G401.6 (cell line): ENCODE measurements around the gene RAI1.

Experiments
- FAIRE-seq: peaks from 2 replicates; lab custom pipeline; 2012; peaks lifted over from hg19 to GRCh38; lab: Jason Lieb, UNC

Gene RAI1

GRCh38 chr17:17819561-17819995, 138.3 kb downstream of the RAI1 start:
- FAIRE-seq, result no peak

DNA sequence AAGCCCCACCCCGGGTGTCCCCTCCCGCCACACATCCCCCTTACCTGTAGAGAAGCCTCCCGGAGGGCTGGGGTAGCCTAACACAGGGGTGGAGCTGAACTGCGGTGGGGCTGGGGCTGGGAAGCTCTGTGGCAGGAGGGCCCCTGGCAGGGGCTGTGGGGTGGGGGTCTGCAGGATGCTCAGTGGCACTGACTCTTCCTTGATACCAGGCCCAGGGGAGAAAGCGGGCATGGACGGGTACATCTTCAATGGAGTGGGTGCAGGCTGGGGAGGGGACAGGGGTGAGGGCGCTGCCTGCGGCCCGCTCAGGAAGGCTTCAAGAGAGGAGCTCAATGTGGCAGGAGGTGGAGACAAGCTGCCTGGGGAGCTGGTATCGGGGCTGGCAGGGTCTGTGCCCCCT, 138.8 kb downstream of the RAI1 start:
- FAIRE-seq, result no peak

- FAIRE-seq, result no peak
Measured at GRCh38 chr17:17820463-17821158, 139.4 kb downstream of the RAI1 start.

DNA sequence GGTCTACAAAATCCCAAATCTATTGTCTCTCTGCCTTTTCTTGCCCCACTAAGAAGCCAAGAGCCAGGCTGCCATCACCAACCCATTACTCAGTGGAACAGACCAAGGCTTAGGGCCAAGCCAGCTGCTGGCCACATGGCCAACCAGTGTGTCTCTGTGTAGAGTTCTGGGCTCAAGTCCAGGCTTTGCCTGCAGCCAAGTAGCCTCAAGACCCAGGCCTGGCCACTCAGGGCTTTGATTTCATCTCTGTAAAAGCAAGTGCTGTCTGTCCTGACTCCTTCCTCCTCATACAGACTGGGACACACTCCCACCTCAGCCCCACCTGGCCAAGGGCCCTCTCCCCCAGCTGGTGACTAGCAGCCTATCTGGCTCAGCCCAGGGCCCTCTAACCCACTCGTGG, 140.9 kb downstream of the RAI1 start:
- FAIRE-seq, result no peak

- FAIRE-seq, result no peak
Measured at GRCh38 chr17:17822616-17823015, 141.4 kb downstream of the RAI1 start.

GRCh38 chr17:17823433-17824118, 142.3 kb downstream of the RAI1 start:
- no peak for FAIRE-seq

DNA sequence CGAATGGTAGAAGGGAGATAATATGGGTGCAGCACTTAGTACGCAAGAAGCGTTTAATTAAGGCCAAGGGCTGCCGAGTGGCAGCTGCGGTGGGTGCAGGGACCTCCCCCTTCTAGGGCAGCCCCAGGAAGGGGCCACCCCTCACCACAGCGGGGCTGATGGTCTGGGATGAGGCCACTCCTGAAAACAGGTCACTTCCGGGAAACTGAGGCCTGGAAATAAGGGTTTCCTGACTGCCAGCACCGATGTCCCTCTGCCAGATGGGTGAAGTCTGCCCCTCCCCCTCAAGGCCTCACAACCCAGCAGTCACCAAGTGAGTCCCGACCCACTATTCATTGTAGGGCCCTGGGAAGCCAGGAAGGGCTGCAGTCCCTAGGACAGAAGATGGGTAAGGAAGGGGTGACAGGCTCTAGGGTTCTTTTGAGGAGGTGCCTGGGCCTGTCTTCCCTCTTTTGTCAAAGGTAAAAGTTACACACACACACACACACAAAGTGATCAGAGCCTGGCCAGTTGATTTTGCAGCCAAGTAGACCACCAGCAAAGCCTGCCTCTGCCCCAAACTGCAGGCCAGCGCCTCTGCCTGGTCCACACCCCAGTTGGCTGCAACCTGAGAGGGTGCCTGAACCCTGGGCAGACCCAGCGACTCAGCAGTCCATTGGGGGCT, 143.0 kb downstream of the RAI1 start:
- FAIRE-seq, result no peak

- no peak for FAIRE-seq
Measured at GRCh38 chr17:17824783-17825614, 143.7 kb downstream of the RAI1 start.

DNA sequence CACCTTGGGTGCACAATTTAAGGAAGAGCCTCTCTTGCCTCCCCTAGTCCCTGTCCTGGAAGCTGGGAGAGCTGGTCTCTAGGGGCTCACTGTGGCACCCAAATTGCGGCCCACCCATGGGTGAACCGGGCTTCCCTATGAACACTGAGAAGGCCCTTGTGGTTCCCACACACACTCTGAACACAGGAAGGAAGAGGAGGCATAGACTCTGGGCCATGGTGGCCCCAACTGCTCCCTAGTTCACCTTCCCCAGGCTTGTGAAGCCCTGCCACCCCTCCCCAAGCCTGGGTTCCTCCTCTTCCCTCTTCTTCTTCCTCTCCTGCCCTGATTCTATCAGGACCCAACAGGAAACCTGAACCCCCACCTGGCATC, 145.1 kb downstream of the RAI1 start:
- FAIRE-seq, result no peak

DNA sequence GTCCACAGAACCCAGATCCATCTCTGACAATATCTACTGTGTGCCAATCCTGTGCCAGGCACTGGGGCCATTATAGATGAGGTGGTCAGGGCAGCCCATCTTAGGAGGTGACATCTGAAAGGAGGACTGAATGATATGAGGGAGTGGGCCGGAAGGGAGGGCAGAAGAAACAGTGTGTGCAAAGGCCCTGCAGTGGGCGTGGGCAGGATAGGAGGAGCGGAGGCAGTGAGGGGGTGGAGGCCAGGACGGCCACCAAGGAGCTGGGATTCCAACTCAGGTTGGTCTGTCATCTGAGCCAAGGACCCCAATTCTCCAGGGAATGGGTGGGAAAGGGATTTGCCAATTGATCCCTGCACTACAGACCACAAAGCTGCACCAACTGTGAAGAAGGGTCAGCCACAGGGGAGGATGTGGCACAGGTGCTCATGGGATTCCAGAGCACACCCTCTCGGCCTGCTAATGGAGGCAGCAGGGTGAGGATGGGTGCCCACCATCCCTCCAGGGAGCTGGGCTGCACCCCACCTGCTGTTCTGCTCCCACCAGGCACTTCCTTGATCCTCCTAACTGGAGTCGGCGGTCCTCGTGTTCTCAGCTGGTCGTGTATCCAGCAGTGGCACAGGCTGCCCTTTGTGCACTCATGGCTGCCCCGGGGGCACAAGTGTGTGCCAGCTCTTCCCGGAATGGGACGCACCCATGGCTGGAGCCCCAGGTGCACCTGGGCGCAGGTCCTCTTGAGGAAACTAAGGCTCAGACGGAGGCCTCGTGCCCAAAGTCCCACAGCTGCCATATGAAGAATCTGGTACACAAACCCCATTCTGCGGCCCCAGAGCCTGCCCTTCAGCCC, 145.9 kb downstream of the RAI1 start:
- FAIRE-seq, result no peak

DNA sequence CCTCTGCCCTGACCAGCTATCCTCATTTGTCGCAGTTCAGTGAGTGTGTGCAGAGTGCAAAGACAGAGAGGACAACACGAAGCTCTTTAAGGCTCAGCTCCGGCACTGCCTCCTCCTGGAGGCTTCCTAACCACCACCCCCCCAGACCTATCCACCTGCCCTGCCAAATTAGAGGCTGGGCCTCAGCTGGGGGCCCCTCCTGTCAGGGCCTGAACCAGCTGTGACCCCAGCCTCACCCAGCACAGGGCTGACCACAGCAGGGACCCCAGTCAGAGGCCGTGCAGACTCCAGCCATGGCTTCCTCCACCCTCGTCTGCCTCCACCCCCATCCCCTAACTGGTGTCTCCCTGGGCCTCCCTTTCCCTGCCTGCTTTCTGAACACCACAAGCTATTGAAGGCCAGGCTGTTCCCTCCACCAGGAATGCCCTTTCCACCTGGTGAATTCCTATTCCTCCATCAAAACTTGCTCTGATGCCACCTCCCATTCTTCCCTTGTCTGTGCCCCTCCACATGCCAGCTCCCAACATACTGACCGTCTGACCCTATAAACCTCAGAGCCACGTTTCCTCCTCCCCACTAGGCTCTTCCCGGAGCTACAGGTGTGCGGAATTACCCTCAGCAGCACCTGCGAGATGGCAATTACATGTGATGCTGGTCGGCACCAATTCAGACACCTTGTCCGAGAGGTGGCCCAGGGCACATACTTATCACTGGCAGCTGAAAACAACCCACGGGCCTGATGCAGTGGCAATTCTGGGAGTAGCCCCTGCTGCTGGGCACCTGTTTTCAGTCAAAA, 146.8 kb downstream of the RAI1 start:
- no peak for FAIRE-seq

- FAIRE-seq, result no peak
Measured at GRCh38 chr17:17830269-17830567, 149.0 kb downstream of the RAI1 start.

DNA sequence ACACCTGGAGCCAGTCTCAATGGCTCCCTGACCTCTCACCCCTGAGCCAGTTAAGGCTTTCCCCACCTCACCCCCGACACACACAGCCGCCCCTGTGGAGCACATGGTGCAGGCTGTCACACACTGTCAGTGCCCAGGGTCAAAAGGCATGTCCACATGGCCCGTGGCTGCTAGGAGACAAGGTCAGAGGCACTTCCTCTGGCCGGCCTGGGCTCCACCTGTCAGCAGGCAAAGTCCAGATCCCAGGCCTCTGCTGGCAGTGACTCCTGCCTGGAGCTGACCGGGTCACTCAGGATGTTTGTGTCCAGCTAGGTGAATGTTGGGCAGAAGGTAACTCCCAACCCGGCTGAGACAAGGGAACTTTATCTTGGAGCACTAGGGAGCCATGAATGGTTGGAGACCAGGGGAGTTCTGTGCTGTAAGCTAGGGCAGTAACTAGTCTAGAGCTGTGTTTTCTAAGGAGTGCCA, 149.5 kb downstream of the RAI1 start:
- FAIRE-seq, result no peak

- FAIRE-seq, result no peak
Measured at GRCh38 chr17:17831208-17832031, 150.2 kb downstream of the RAI1 start.

- no peak for FAIRE-seq
Measured at GRCh38 chr17:17832032-17832363, 150.7 kb downstream of the RAI1 start.

- no peak for FAIRE-seq
Measured at GRCh38 chr17:17833658-17834357, 152.6 kb downstream of the RAI1 start.

- no peak for FAIRE-seq
Measured at GRCh38 chr17:17834974-17835373, 153.7 kb downstream of the RAI1 start.

DNA sequence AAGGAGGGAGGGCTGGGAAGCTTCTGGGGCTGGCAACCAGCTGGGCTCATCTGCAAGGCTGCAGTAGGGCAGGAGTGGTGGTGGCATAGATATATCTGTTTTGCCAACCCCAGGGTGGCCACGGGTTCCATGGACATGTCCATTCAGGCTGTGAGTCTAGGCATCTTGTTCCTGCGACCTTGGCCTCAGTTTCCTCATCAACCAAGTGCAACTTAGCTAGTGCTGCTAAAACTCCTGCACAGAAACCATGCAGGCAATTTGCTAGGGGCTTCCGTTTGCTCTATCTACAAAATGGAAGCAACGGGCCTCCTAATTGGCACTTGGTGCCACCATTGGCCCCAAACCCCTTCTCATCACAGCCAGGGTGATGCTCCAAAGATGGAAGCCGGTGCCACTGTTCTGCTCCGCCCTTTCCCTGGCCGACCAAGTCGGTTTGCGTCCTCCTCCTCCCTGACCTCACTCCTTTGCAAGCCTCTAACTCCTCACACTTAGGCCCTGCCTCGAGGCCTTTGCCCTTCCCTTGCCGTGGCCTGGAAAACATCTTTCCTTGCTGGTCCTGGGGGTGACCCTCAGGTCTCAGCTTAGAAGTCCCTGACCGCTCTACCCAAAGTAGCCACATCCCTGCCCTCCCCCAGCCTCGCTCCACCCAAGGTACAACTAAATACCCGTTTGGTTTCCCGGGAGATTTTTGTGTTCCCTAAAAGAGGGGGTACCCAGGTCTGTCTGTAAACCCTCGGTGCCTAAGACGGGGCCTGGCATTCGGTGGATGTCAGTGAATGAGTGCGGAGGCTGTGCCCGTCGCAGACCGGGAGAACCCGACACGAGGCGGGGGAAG, 154.4 kb downstream of the RAI1 start:
- no peak for FAIRE-seq
